Measurements from ENCODE around the gene KLHDC3.

Gene KLHDC3

DNA sequence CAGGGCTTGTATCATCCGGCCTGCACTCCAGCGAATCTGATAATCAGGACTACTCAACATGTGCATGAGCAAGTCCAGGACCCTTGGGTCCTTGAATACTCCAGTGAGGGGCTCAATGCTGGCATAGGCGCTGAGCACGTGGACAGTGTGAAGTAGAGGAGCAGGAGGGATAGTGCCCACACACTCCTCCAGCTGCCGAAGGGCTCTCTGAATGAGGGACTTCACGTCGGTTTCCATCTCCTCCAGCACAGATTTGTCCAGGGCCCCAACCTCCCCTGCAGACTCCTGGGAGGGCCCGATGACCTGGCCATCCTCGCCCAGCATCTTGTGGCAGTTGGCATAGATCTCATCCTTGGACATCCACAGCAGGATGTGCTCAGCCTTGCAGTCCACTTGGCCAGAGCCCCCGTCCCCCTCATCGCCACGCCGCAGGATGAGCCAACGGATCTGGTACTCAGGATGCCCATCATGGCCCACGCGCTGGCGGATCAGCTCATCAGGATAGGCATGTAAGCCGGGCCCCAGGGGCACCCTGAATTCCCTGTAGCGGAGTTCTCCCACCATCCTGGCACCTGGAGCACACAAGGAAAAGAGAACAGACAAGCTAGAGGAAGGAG lies 38.3 kb downstream of the KLHDC3 start:
- no peak for DNase-seq (ENCODE audit: insufficient read length, low spot score)
- TF ChIP-seq SPI1 (IDR thresholded peaks at IDR 0.05; ENCODE audit: low read depth, low read length) (no peak), TAF1 (IDR thresholded peaks at IDR 0.05; ENCODE audit: low read depth, low read length) (no peak), POLR2A (IDR thresholded peaks at IDR 0.05; ENCODE audit: low read depth, low read length) (no peak), POLR2AphosphoS5 (IDR thresholded peaks at IDR 0.05; ENCODE audit: low read depth, low read length) (no peak), PAX5 (IDR thresholded peaks at IDR 0.05; ENCODE audit: insufficient read depth, low read length, severe bottlenecking) (no peak), POU2F2 (IDR thresholded peaks at IDR 0.05; ENCODE audit: low read depth, low read length) (no peak)
- no peak for FAIRE-seq

- no peak for FAIRE-seq
- no peak for TF ChIP-seq POU2F2 (IDR thresholded peaks at IDR 0.05; ENCODE audit: low read depth, low read length)
- TF ChIP-seq SPI1 (IDR thresholded peaks at IDR 0.05; ENCODE audit: low read depth, low read length): no peak
- TF ChIP-seq POLR2A (IDR thresholded peaks at IDR 0.05; ENCODE audit: low read depth, low read length): no peak
- no peak for TF ChIP-seq PAX5 (IDR thresholded peaks at IDR 0.05; ENCODE audit: insufficient read depth, low read length, severe bottlenecking)
- TF ChIP-seq TAF1 (IDR thresholded peaks at IDR 0.05; ENCODE audit: low read depth, low read length): no peak
- no peak for TF ChIP-seq POLR2AphosphoS5 (IDR thresholded peaks at IDR 0.05; ENCODE audit: low read depth, low read length)
- DNase-seq (ENCODE audit: insufficient read length, low spot score): peak; percentile 51
These were observed 38.9 kb downstream of the KLHDC3 start for GRCh38 chr6:43052842-43053544.

- FAIRE-seq (peak; percentile 90), DNase-seq (ENCODE audit: insufficient read length, low spot score) (peak; percentile 99)
- peak; percentile 63 for TF ChIP-seq PAX5 (IDR thresholded peaks at IDR 0.05; ENCODE audit: insufficient read depth, low read length, severe bottlenecking)
- peak; percentile 69 for TF ChIP-seq SPI1 (IDR thresholded peaks at IDR 0.05; ENCODE audit: low read depth, low read length)
- TF ChIP-seq POLR2AphosphoS5 (IDR thresholded peaks at IDR 0.05; ENCODE audit: low read depth, low read length): peak; percentile 91
- TF ChIP-seq POLR2A (IDR thresholded peaks at IDR 0.05; ENCODE audit: low read depth, low read length): peak; percentile 90
- peak; percentile 85 for TF ChIP-seq POU2F2 (IDR thresholded peaks at IDR 0.05; ENCODE audit: low read depth, low read length)
- peak; percentile 69; the same call in 1 of the 2 replicates for TF ChIP-seq TAF1 (IDR thresholded peaks at IDR 0.05; ENCODE audit: low read depth, low read length)
These were observed 39.6 kb downstream of the KLHDC3 start, which contains the start of gene CUL7 for GRCh38 chr6:43053545-43054205. Gene CUL7, minus strand, starts transcription at chr6:43053851. Its CDS starts 1,063 bp downstream, at chr6:43052788.

GRCh38 chr6:43054206-43054943 lies 40.3 kb downstream of the KLHDC3 start:
- DNase-seq (ENCODE audit: insufficient read length, low spot score) (no peak), FAIRE-seq (no peak)
- TF ChIP-seq PAX5 (IDR thresholded peaks at IDR 0.05; ENCODE audit: insufficient read depth, low read length, severe bottlenecking): no peak

- no peak for TF ChIP-seq POLR2AphosphoS5 (IDR thresholded peaks at IDR 0.05; ENCODE audit: low read depth, low read length)
- no peak for TF ChIP-seq POU2F2 (IDR thresholded peaks at IDR 0.05; ENCODE audit: low read depth, low read length)
- no peak for TF ChIP-seq POLR2A (IDR thresholded peaks at IDR 0.05; ENCODE audit: low read depth, low read length)
- TF ChIP-seq SPI1 (IDR thresholded peaks at IDR 0.05; ENCODE audit: low read depth, low read length): no peak
- TF ChIP-seq PAX5 (IDR thresholded peaks at IDR 0.05; ENCODE audit: insufficient read depth, low read length, severe bottlenecking): no peak
- no peak for TF ChIP-seq TAF1 (IDR thresholded peaks at IDR 0.05; ENCODE audit: low read depth, low read length)
- FAIRE-seq (no peak), DNase-seq (ENCODE audit: insufficient read length, low spot score) (no peak)
These were observed 41.9 kb downstream of the KLHDC3 start for GRCh38 chr6:43055966-43056365.

DNA sequence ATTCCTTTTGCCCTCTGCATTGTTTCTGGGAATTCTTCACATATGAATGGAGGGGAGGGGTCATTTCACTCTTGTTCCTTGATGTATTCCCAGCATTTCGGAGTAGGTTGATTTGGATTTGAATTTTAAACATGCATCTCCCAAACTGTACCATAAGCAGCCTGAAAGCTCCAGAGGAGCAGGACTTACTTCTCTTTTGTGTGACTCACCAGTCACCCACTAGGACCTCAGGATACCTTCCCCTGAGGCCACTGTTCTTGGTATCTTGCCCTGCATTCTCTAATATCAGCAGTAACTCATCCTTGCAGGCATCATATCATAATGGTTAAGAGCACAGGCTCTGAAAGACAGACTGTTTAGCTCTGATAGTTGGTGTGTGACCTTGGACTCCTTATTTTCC lies 44.5 kb downstream of the KLHDC3 start:
- no peak for DNase-seq (ENCODE audit: insufficient read length, low spot score)

GRCh38 chr6:43059168-43060033 lies 45.4 kb downstream of the KLHDC3 start, which contains the start of the genes KLC4 and MRPL2:
Gene KLC4, plus strand, starts transcription at chr6:43059631. Its CDS starts 1,705 bp downstream, at chr6:43061336.
Gene MRPL2, minus strand, starts transcription at chr6:43059434. Its CDS starts 53 bp downstream, at chr6:43059381.
- TF ChIP-seq TAF1 (IDR thresholded peaks at IDR 0.05; ENCODE audit: low read depth, low read length) (peak; percentile 72), PAX5 (IDR thresholded peaks at IDR 0.05; ENCODE audit: insufficient read depth, low read length, severe bottlenecking) (no peak), SPI1 (IDR thresholded peaks at IDR 0.05; ENCODE audit: low read depth, low read length) (no peak), POU2F2 (IDR thresholded peaks at IDR 0.05; ENCODE audit: low read depth, low read length) (no peak), POLR2A (IDR thresholded peaks at IDR 0.05; ENCODE audit: low read depth, low read length) (peak; percentile 88), POLR2AphosphoS5 (IDR thresholded peaks at IDR 0.05; ENCODE audit: low read depth, low read length) (peak; percentile 86)
- peak; percentile 90 for FAIRE-seq
- DNase-seq (ENCODE audit: insufficient read length, low spot score): peak; percentile 100

More for the DNA sequence above, 44.5 kb downstream of the KLHDC3 start:
- TF ChIP-seq POU2F2 (IDR thresholded peaks at IDR 0.05; ENCODE audit: low read depth, low read length) (no peak), POLR2A (IDR thresholded peaks at IDR 0.05; ENCODE audit: low read depth, low read length) (no peak), TAF1 (IDR thresholded peaks at IDR 0.05; ENCODE audit: low read depth, low read length) (no peak), SPI1 (IDR thresholded peaks at IDR 0.05; ENCODE audit: low read depth, low read length) (no peak), POLR2AphosphoS5 (IDR thresholded peaks at IDR 0.05; ENCODE audit: low read depth, low read length) (no peak), PAX5 (IDR thresholded peaks at IDR 0.05; ENCODE audit: insufficient read depth, low read length, severe bottlenecking) (no peak)
- FAIRE-seq: no peak

Measured in GM12891 (cell line).